Stimulated activated CD4-positive, alpha-beta T cell treated with anti-CD3 and anti-CD28 coated beads, Interleukin-4, amount 100 ng/mL, for 48 hours (primary cell): ENCODE measurements around the gene F10.

Source experiments
- DNase-seq, 2 donors: peaks; one replicate each; pipeline ENCODE4 v3.0.0-alpha.2; 2020; ENCODE audit warnings: low read depth in 2 of 2

Gene F10

GRCh38 chr13:113192279-113192678 is 69.7 kb downstream of the F10 start:
- no peak for DNase-seq

- DNase-seq = no peak
Observed at GRCh38 chr13:113192902-113193301, 70.3 kb downstream of the F10 start.

GRCh38 chr13:113195360-113195759 is 72.8 kb downstream of the F10 start:
- DNase-seq = no peak

- DNase-seq = no peak
Observed at GRCh38 chr13:113196970-113197737, 74.6 kb downstream of the F10 start.
